GM18505 (cell line): ENCODE measurements around the gene SGPP2.

ENCODE experiments used
- ATAC-seq: cut with Tn5 transposase; IDR thresholded peaks from one replicate; pipeline ENCODE4 v1.9.1; 2021; ENCODE audit not compliant: unreplicated experiment
- POLR2A ChIP-seq: IDR thresholded peaks from 4 replicates; pipeline ENCODE4 v1.6.1; 2011; ENCODE audit warnings: borderline replicate concordance; ENCODE audit not compliant: insufficient read depth, insufficient read length; ENCODE audit errors: extremely low read depth

The SGPP2 gene

GRCh38 chr2:222436040-222436413 lies 11.7 kb downstream of the SGPP2 start:
- no peak for ATAC-seq
- TF ChIP-seq POLR2A = no peak

GRCh38 chr2:222439692-222440091 lies 15.3 kb downstream of the SGPP2 start:
- no peak for TF ChIP-seq POLR2A
- no peak for ATAC-seq

- no peak for TF ChIP-seq POLR2A
- ATAC-seq = no peak
Measured at GRCh38 chr2:222440673-222441422, 16.5 kb downstream of the SGPP2 start.

- ATAC-seq = no peak
- TF ChIP-seq POLR2A = no peak
Measured at GRCh38 chr2:222442665-222443064, 18.3 kb downstream of the SGPP2 start.

- ATAC-seq = no peak
- TF ChIP-seq POLR2A = no peak
Measured at GRCh38 chr2:222445227-222445626, 20.9 kb downstream of the SGPP2 start.

- no peak for ATAC-seq
- TF ChIP-seq POLR2A = no peak
Measured at GRCh38 chr2:222447131-222447530, 22.8 kb downstream of the SGPP2 start.

- TF ChIP-seq POLR2A = no peak
- no peak for ATAC-seq
Measured at GRCh38 chr2:222448748-222449181, 24.4 kb downstream of the SGPP2 start.

- no peak for ATAC-seq
- no peak for TF ChIP-seq POLR2A
Measured at GRCh38 chr2:222450021-222450420, 25.7 kb downstream of the SGPP2 start.

- peak; percentile 100 for ATAC-seq
- no peak for TF ChIP-seq POLR2A
Measured at GRCh38 chr2:222451224-222451674, 26.9 kb downstream of the SGPP2 start.

- ATAC-seq = no peak
- no peak for TF ChIP-seq POLR2A
Measured at GRCh38 chr2:222452422-222452950, 28.1 kb downstream of the SGPP2 start.

- TF ChIP-seq POLR2A = no peak
- ATAC-seq = no peak
Measured at GRCh38 chr2:222456479-222457077, 32.2 kb downstream of the SGPP2 start.

- TF ChIP-seq POLR2A = no peak
- no peak for ATAC-seq
Measured at GRCh38 chr2:222459983-222460382, 35.6 kb downstream of the SGPP2 start.

- no peak for ATAC-seq
- TF ChIP-seq POLR2A = no peak
Measured at GRCh38 chr2:222465746-222466145, 41.4 kb downstream of the SGPP2 start.

- TF ChIP-seq POLR2A = no peak
Measured at GRCh38 chr2:222468346-222468745, 44.0 kb downstream of the SGPP2 start.

More at GRCh38 chr2:222468346-222468745, 44.0 kb downstream of the SGPP2 start:
- no peak for ATAC-seq
